Retinal pigment epithelial cell (primary cell): ENCODE measurements around the gene GNG10.

Source experiments
- DNase-seq: peaks from one replicate; pipeline ENCODE4 v3.0.0-alpha.2; 2010; ENCODE audit warnings: low read depth
- H3K4me3 ChIP-seq: 2 replicates; pipeline ENCODE4 v1.5.1; 2011; ENCODE audit warnings: mild to moderate bottlenecking, low read length, control low read depth, moderate library complexity
- TF ChIP-seq, protein P1 (sequence below): conservative IDR thresholded peaks from 2 replicates; pipeline ENCODE4 v1.5.1; 2011; ENCODE audit warnings: low read depth, low read length, control low read depth, inconsistent platforms

The GNG10 gene

DNA sequence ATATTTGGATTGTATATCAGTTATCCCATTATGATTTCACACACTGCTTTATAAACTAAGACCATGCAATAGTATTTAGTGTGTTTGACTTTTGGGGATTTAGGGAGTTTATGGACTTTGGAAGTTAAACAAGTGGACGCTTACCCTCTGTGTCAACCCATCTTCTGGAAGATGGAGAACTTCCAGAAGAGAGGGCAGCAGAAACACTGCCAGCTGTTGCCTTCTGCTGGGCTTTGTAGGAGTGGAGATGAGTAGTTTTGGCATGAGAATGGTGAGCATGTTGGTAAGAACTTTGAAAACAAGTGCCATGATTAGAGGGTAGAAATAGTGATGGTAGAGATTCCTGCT lies 28.0 kb upstream of the GNG10 start:
- DNase-seq = no peak
- no peak overlapping the region for H3K4me3 ChIP-seq
- TF ChIP-seq, protein P1, sequence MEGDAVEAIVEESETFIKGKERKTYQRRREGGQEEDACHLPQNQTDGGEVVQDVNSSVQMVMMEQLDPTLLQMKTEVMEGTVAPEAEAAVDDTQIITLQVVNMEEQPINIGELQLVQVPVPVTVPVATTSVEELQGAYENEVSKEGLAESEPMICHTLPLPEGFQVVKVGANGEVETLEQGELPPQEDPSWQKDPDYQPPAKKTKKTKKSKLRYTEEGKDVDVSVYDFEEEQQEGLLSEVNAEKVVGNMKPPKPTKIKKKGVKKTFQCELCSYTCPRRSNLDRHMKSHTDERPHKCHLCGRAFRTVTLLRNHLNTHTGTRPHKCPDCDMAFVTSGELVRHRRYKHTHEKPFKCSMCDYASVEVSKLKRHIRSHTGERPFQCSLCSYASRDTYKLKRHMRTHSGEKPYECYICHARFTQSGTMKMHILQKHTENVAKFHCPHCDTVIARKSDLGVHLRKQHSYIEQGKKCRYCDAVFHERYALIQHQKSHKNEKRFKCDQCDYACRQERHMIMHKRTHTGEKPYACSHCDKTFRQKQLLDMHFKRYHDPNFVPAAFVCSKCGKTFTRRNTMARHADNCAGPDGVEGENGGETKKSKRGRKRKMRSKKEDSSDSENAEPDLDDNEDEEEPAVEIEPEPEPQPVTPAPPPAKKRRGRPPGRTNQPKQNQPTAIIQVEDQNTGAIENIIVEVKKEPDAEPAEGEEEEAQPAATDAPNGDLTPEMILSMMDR = no peak

DNA sequence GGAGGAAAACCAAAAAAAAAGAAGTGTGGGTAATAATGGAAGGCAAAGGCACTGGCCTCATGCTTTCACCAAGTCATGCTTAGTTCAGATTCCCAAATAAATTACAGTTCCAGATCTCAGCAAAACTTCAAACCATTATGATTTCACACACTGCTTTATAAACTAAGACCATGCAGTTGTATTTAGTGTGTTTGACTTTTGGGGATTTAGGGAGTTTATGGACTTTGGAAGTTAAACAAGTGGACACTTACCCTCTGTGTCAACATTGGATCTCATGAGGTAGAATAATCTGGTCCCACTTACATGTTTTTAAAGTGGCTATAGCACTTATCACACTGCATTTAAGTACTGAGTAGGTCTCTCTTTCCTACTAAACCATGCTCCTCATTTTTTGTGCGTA lies 26.5 kb upstream of the GNG10 start:
- DNase-seq = no peak
- no peak overlapping the region for H3K4me3 ChIP-seq
- TF ChIP-seq, protein P1 = no peak

DNA sequence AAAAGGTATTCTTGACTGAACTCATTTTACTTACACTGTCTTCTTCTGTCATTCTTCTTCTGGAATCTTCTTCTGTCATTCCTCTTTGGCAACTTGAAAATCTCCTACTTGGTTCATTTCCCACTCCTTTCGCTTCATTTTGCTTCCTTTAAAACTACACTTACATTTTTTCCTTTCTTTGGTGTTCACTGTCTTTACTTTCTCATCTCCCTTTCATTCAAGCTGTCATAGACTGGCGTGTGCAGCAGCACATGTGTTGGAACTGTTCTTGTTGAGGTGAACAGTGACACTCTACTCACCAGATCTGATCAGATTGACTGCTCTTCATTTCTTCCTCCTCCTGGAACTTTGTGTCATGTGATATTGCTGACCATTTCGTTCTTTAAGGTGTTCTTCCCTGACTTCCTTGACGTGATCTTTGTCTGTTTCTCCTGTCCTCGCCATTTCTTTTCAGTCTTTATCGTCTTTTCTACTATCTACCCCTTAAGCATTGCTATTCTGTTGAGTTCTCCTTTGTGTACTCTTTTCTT lies 23.9 kb upstream of the GNG10 start:
- TF ChIP-seq, protein P1 = no peak
- DNase-seq = no peak
- no peak overlapping the region for H3K4me3 ChIP-seq

DNA sequence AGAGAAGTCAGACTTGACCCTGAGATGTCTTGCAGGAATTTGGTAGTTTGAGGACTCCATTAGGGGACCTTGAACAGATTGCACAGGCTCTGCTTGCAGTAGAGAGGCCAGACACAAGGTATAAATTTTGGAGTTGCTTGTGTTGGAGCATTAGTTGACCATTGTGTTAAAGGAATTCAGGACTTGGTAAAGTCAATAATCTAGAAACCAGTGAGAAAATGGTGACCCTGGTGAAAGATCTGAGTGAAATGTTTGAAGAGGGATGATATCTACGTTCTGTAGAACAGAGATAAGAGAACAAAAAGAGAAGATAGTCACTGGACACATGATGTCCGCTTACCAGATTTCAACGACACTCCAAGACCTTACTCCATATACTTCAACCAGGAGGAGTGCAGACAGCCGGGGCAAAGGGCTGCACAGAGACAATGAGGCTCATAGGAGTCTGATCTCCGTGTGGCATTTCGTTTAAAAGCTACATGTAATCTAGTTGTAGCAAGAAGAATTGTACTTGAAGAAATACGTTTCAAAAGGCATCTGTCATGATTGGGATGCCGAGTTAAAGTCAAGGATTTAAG lies 17.1 kb upstream of the GNG10 start:
- DNase-seq = no peak
- no peak overlapping the region for H3K4me3 ChIP-seq
- TF ChIP-seq, protein P1 = no peak

DNA sequence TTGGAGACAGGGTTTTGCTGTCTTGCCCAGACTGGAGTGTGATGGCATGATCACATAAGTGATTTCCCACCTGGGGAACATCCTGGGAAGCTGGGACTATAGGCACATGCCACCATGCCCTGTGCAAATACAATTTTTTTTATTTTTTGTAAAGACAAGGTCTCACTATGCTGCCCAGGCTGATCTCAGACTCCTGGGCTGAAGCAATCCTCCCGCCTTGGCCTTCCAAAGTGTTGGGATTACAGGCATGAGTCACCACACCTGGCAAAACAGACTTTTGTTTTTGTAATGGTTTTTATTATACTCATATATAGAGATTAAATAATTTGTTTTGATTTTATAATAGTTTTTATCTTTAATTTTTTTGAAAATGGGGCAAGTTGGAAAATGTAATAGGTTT lies 15.6 kb upstream of the GNG10 start:
- DNase-seq = no peak
- H3K4me3 ChIP-seq = no peak overlapping the region
- TF ChIP-seq, protein P1 = no peak

DNA sequence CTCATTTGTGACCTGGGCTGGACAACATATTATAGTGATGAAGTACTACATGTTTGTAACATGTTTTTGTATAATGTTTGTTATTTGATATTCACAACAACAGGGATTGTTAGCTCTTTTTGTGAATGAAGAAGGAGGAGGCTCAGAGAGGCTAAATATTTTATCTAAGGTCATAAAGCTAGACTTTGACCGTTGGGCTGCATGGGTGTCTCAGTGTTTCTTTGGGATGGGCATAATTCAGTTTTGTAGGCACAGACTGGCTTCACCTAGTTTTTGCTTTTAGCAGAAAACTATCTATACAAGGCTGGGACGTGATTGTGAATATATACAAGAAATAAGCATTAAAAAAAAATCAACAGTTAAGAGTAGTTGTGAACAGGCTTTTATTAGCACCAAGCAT lies 15.0 kb upstream of the GNG10 start:
- no peak for DNase-seq
- TF ChIP-seq, protein P1 = no peak
- no peak overlapping the region for H3K4me3 ChIP-seq

DNA sequence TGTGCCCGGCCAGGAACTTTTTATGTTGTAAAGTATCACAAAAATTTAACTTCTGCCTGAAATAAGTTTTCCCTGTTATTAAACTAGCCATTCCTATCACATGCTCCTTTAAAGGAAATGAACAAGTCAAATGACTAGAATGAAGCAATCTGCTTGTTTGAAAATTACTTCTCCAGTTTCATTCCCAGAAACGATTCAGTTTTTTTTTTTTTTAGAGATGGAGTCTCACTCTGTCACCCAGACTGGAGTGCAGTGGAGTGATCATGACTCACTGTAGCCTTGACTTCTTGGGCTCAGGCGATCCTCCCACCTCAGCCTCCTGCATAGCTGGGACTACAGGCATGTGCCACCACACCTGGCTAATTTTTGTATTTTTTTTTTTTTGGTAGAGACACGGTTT lies 13.3 kb upstream of the GNG10 start:
- no peak for DNase-seq
- no peak overlapping the region for H3K4me3 ChIP-seq
- TF ChIP-seq, protein P1 = no peak
